Astrocyte (in vitro differentiated cells and primary cell): ENCODE results near the gene DPH1. TPM values are rescaled to one million over a fixed set of nuclear protein-coding genes. Genes with fewer than 3 reads are reported as not detected.

ENCODE experiments used
- DNase-seq: peaks from one replicate; pipeline ENCODE4 v3.0.0-alpha.2; 2010; ENCODE audit warnings: low read depth
- FAIRE-seq: peaks from 2 replicates; lab custom pipeline; 2011; peaks lifted over from hg19 to GRCh38; lab: Jason Lieb, UNC
- H2AFZ ChIP-seq: 2 replicates; pipeline ENCODE4 v1.6.0; 2012; ENCODE audit warnings: low read depth, low read length, inconsistent platforms
- H3K27ac ChIP-seq: 2 replicates; pipeline ENCODE4 v1.5.1; 2011; ENCODE audit warnings: low read depth, low read length, inconsistent platforms
- H3K27me3 ChIP-seq: 2 replicates; pipeline ENCODE4 v1.6.0; 2011; ENCODE audit warnings: low read length, inconsistent platforms; ENCODE audit not compliant: insufficient read depth
- H3K36me3 ChIP-seq: 2 replicates; pipeline ENCODE4 v1.5.1; 2011; ENCODE audit warnings: low read length, inconsistent platforms; ENCODE audit not compliant: insufficient read depth
- H3K4me1 ChIP-seq: 2 replicates; pipeline ENCODE4 v1.5.1; 2011; ENCODE audit warnings: low read length, inconsistent platforms; ENCODE audit not compliant: insufficient read depth
- H3K4me2 ChIP-seq: 2 replicates; pipeline ENCODE4 v1.6.0; 2012; ENCODE audit warnings: low read length, inconsistent platforms
- H3K4me3 ChIP-seq: 2 replicates; pipeline ENCODE4 v1.5.1; 2011; ENCODE audit warnings: low read depth, mild to moderate bottlenecking, low read length, inconsistent platforms; ENCODE audit not compliant: insufficient read depth
- H3K79me2 ChIP-seq: 2 replicates; pipeline ENCODE4 v1.6.0; 2012; ENCODE audit warnings: mild to moderate bottlenecking, low read length, inconsistent platforms; ENCODE audit not compliant: insufficient read depth
- H3K9ac ChIP-seq: 2 replicates; pipeline ENCODE4 v1.6.0; 2012; ENCODE audit warnings: mild to moderate bottlenecking, low read length, inconsistent platforms
- H3K9me3 ChIP-seq: 2 replicates; pipeline ENCODE4 v1.5.1; 2012; ENCODE audit warnings: low read depth, mild to moderate bottlenecking, low read length, inconsistent platforms; ENCODE audit not compliant: insufficient read depth
- H4K20me1 ChIP-seq: 2 replicates; pipeline ENCODE4 v1.6.0; 2012; ENCODE audit warnings: low read length, inconsistent platforms; ENCODE audit not compliant: insufficient read depth
- H3K27ac Mint-ChIP-seq: one replicate; pipeline ENCODE4 v1.8.0; 2021; ENCODE audit warnings: mild to moderate bottlenecking, mixed read lengths; ENCODE audit not compliant: unreplicated experiment
- H3K27me3 Mint-ChIP-seq: one replicate; pipeline ENCODE4 v1.8.0; 2021; ENCODE audit warnings: low read depth, mixed read lengths; ENCODE audit not compliant: unreplicated experiment
- H3K36me3 Mint-ChIP-seq: one replicate; pipeline ENCODE4 v1.8.0; 2021; ENCODE audit warnings: low read depth, mixed read lengths; ENCODE audit not compliant: unreplicated experiment
- H3K4me1 Mint-ChIP-seq: one replicate; pipeline ENCODE4 v1.8.0; 2021; ENCODE audit warnings: low read depth, mixed read lengths; ENCODE audit not compliant: unreplicated experiment
- H3K4me3 Mint-ChIP-seq: one replicate; pipeline ENCODE4 v1.8.0; 2021; ENCODE audit warnings: mild to moderate bottlenecking, moderate library complexity, mixed read lengths; ENCODE audit not compliant: unreplicated experiment
- H3K9me3 Mint-ChIP-seq: one replicate; pipeline ENCODE4 v1.8.0; 2021; ENCODE audit warnings: mild to moderate bottlenecking, mixed read lengths; ENCODE audit not compliant: unreplicated experiment
- EZH2 ChIP-seq: IDR thresholded peaks from 2 replicates; pipeline ENCODE4 v1.6.1; 2012; ENCODE audit warnings: mild to moderate bottlenecking, low read length, inconsistent platforms; ENCODE audit not compliant: insufficient read depth
- total RNA-seq: library from RNA; stranded (reverse); gene quantifications from 2 replicates; pipeline ENCODE4 v1.2.1, GENCODE V29; 2021
- TF ChIP-seq, protein P1 (sequence below): IDR thresholded peaks from 2 replicates; pipeline ENCODE4 v1.5.1; 2011; ENCODE audit warnings: low read depth, mild to moderate bottlenecking, inconsistent platforms, low read length, moderate library complexity; ENCODE audit not compliant: insufficient read depth

Gene DPH1
- total RNA-seq, 1 donor from 2014 or later: 25.8 TPM

DNA sequence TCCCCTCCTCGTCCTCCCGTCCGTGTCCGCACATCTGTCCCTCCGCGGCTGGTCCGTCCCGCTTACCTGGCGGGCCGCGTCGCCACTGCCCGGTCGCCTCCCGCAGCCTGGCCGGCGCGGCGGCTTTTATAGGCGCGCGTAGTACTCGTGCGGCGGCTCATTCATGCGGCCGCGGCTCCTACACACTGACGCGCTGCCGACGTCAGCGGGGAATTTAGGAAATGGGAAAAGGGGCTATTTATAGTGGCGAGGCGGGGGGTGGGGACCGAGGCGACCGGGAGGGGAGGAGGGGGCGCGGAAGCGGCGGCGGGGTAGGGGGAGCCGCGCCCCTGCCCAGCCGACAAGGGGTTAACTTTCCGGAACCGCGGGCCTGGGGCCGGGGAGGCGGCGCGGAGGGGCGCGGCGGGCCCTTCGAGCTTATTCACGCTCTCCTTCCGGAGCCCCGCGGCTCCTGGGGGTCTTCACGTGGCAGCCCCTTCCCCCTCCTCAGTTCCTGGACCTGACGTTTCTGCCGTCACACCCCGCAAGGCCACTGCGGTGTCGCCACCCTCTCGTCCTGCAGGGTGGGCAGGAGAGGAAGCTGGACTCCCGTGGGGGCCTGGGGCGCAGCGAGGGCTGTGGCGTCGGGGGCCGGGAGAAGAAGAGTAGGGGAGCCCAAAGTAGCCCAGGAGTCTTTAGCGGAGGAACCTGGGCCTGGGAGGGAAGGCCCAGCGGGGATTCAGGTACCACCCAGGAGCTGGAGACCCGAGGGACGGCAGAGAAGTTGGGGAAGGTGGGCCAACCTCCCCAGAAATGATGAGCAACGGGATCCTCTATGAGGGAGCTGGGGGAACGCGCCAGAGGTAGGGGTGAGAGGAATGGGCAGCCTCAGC, 21.3 kb downstream of the DPH1 start:
- Histone ChIP-seq H4K20me1 (peaks cover 15% of the 10 kb centered on the region), H3K4me3 (no peak overlapping the region), H3K9me3 (no peaks in the 10 kb centered on the region), H3K4me1 (peaks cover 25% of the 10 kb centered on the region), H2AFZ (no peak overlapping the region), H3K36me3 (no peaks in the 10 kb centered on the region), H3K79me2 (peaks cover 18% of the 10 kb centered on the region), H3K4me2 (peak overlapping the region; percentile 80), H3K27me3 (no peaks in the 10 kb centered on the region), H3K9ac (peak overlapping the region; percentile 46), H3K27ac (no peak overlapping the region)
- DNase-seq (no peak), FAIRE-seq (no peak)
- peaks cover 4% of the 10 kb centered on the region for H3K27me3 Mint-ChIP-seq
- H3K9me3 Mint-ChIP-seq: peaks cover 2% of the 10 kb centered on the region
- H3K27ac Mint-ChIP-seq: no peak overlapping the region
- H3K36me3 Mint-ChIP-seq: no peaks in the 10 kb centered on the region
- peaks cover 8% of the 10 kb centered on the region for H3K4me1 Mint-ChIP-seq
- H3K4me3 Mint-ChIP-seq: peak overlapping the region; percentile 50
- TF ChIP-seq, protein P1, sequence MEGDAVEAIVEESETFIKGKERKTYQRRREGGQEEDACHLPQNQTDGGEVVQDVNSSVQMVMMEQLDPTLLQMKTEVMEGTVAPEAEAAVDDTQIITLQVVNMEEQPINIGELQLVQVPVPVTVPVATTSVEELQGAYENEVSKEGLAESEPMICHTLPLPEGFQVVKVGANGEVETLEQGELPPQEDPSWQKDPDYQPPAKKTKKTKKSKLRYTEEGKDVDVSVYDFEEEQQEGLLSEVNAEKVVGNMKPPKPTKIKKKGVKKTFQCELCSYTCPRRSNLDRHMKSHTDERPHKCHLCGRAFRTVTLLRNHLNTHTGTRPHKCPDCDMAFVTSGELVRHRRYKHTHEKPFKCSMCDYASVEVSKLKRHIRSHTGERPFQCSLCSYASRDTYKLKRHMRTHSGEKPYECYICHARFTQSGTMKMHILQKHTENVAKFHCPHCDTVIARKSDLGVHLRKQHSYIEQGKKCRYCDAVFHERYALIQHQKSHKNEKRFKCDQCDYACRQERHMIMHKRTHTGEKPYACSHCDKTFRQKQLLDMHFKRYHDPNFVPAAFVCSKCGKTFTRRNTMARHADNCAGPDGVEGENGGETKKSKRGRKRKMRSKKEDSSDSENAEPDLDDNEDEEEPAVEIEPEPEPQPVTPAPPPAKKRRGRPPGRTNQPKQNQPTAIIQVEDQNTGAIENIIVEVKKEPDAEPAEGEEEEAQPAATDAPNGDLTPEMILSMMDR: no peak

DNA sequence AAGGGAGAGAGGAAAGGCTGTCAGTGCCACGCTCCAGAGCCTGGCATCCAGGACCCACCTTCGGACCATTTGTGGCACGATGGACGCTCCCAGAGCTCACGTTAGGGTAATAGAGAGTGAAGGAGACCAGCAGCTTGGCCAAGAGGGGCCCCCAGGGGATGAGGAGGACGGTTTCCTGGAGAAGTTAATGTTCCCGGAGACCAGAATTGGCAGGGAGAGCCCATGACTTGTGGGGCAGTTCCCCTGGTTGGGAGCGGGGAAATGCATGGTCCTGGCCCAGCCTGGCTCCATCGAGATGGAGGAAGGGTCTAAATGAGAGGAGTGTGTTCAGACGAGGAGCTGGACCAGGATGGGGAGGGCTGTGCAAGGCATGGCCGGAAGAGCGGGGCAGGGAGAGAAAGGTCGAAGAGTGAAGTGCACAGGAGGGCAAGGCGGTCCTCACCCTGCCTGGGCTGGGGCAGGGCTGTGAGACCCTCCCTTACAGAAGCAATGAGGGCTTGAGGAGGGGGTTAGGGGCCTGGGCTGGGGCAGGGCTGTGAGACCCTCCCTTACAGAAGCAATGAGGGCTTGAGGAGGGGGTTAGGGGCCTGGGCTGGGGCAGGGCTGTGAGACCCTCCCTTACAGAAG, 22.1 kb downstream of the DPH1 start:
- no peaks in the 10 kb centered on the region for H3K9me3 ChIP-seq
- Mint-ChIP-seq H3K4me3 (no peak overlapping the region), H3K36me3 (no peaks in the 10 kb centered on the region), H3K4me1 (peaks cover 8% of the 10 kb centered on the region), H3K27me3 (peaks cover 4% of the 10 kb centered on the region), H3K27ac (peak overlapping the region; percentile 62), H3K9me3 (peaks cover 2% of the 10 kb centered on the region)
- no peak overlapping the region for H3K9ac ChIP-seq
- no peaks in the 10 kb centered on the region for H3K27me3 ChIP-seq
- H3K27ac ChIP-seq: no peak overlapping the region
- H3K36me3 ChIP-seq: no peaks in the 10 kb centered on the region
- no peak overlapping the region for H3K4me2 ChIP-seq
- DNase-seq: no peak
- no peak for TF ChIP-seq EZH2
- no peak overlapping the region for H2AFZ ChIP-seq
- H3K79me2 ChIP-seq: peaks cover 26% of the 10 kb centered on the region
- no peak overlapping the region for H3K4me3 ChIP-seq
- no peak for FAIRE-seq
- peaks cover 25% of the 10 kb centered on the region for H3K4me1 ChIP-seq
- peaks cover 21% of the 10 kb centered on the region for H4K20me1 ChIP-seq

DNA sequence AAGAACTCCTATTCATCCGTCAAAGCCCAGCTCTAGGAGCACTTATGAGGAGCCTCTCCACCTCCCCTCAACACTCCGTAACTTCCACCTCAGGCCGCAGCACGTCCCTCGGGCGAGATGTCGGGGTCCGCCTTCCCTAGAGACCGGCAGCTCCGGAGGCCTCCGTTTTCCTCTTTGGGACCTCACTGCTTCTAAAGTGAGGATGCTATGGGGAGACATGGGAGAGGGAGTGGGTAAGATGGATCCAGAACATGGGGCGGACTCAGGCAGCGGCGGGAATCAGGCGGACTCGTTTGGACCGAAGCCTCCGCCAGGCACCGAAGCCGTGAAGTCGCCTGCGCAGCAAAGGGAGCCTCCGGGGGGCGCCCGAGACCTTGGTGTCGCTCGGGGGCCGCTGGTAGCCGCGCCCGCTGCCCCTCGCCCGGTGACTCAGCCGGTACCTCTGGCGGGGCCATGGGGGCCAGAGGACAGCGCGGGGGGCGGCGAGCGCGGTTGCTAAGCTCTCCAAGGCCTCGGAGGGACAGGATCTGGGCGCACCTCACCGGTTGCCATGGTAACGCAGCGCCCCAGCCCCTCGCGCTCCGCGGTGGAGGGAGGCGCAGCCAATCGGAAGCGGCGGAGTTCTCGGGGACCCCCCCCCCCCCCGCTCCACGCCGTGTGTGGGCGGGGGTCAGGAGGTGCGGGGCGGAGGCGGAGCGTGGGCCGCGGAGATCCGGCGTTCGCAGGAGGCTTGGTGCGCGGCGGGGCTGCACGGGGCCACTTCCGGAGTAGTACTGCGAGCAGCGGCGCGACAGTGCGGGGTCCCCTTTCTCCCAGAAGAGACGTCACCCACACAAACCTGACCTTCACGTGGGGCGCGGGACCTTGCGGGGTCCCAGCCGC, 23.7 kb downstream of the DPH1 start:
- H4K20me1 ChIP-seq: peaks cover 34% of the 10 kb centered on the region
- H3K79me2 ChIP-seq: peaks cover 42% of the 10 kb centered on the region
- Mint-ChIP-seq H3K9me3 (peaks cover 2% of the 10 kb centered on the region), H3K4me3 (peak overlapping the region; percentile 78), H3K27ac (peak overlapping the region; percentile 66), H3K4me1 (peaks cover 8% of the 10 kb centered on the region), H3K36me3 (peaks cover 4% of the 10 kb centered on the region), H3K27me3 (peaks cover 2% of the 10 kb centered on the region)
- H3K9me3 ChIP-seq: no peaks in the 10 kb centered on the region
- H3K36me3 ChIP-seq: no peaks in the 10 kb centered on the region
- H3K27ac ChIP-seq: peak overlapping the region; percentile 60
- H3K27me3 ChIP-seq: no peaks in the 10 kb centered on the region
- H3K4me1 ChIP-seq: peaks cover 29% of the 10 kb centered on the region
- DNase-seq (no peak), FAIRE-seq (no peak)
- TF ChIP-seq EZH2: no peak
- TF ChIP-seq, protein P1: no peak
- peak overlapping the region; percentile 93 for H3K9ac ChIP-seq
- peak overlapping the region; percentile 86 for H3K4me2 ChIP-seq
- peak overlapping the region; percentile 27 for H2AFZ ChIP-seq
- H3K4me3 ChIP-seq: peak overlapping the region; percentile 78
